Activated T-cell treated with anti-CD3 and anti-CD28 coated beads for 1 hour (primary cell): ENCODE data around the gene PRKN.

Source experiments
- DNase-seq: peaks from one replicate; pipeline ENCODE4 v3.0.0-alpha.2; 2020; ENCODE audit warnings: low read depth

The PRKN gene

DNA sequence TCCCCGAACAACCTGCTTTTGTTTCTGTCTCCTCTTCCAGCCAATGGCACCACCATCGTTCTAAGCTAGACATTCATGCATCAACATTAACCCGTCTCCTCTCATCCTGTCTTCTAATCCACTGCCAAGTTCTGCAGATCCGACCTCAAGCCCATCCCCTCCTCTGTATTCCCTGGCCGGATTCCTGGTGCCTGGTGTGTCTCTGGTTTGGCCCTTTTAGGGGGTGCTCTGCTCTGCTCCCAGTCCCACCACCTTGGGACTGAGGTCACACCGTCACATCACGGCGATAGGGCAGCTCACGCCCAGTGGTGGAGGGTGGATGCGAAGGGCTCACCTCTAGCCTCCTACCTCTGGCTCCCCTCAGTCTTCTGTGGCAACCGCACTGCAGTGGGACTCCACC, 1351.2 kb downstream of the PRKN start:
- DNase-seq: no peak

DNA sequence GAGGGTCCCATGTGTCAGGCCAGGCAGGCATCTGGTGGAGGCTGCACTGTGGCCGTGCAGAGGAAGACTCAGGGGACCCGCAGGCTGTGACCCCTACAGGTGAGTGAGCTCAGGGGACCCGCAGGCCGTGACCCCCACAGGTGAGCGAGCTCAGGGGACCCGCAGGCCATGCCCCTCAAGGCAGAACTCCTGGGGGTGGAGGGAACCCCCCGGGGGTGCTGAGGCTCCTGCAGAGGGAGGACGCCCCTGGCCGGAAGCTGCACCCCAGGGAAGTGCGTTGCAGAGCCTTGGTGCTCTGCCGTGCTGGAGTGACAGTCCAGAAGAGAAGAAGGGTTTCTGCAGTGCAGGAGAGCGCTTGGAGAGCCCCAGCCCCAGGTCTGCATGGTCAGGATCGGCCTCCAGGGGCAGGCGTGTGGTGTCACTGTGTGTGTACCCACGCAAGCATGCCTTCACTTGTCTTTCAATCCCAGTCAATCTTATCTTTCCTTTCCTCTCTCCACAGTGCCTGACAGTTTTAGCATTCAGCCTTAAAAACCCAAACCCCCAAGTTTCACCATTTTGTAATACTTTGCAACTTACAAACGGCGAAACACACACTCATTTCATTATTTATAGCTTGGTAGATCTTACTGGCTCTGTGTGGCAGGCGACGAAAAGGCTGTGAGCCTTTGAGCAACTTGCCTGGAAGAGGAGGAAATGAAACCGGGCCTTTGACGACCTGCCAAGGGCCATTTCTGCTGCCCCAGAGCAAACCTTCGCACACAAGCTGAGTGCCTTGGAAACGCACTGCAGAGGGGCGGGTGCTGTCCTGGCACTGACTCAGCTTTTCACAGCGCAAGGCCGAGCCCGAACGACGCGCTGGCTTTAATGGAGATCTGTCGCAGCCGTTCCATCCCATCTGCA, 1352.3 kb downstream of the PRKN start:
- no peak for DNase-seq

DNA sequence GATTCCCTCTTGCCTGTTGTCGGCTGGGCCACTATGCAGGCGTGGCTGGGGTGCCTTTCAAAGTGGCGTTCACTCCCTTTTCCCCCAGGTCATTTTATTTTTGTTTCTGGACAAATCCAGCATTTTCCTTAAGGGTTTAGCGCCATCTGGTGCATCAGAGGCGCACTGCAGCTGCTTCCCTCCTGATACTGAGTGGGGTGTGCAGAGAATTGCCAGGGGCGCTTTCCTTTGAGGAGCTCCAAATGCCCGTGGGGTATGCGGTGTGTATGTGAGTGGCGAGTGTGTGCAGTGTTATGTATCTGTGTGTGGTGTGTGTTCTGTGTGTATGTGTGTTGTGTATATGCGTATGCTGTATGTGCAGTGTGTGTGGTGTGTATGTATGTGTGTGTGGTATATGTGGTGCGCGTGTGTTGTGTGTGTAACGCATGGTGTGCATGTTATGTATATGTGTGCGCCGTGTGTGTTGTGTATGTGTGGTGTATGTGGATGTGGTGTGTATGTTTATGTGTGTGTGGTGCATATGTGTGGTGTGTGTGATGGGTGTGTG, 1353.6 kb downstream of the PRKN start:
- peak; percentile 48 for DNase-seq

DNA sequence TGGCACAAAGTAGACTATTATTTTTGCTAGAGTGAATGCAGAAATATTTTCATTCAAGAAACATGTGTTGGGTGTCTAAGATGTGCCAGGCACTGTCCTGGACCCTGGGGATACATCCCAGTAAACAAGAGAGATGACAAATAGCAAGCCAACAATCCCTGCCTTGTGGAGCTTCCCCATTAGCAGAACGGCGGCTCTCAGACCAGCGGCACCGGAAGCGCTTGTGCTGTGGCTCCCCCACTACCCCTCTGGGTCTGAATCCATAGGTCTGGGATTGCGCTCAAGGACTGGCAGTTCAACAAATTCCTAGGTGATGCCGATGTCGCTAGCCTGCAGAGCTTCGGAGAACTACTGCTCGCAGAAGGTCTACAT, 1355.2 kb downstream of the PRKN start:
- DNase-seq: no peak

DNA sequence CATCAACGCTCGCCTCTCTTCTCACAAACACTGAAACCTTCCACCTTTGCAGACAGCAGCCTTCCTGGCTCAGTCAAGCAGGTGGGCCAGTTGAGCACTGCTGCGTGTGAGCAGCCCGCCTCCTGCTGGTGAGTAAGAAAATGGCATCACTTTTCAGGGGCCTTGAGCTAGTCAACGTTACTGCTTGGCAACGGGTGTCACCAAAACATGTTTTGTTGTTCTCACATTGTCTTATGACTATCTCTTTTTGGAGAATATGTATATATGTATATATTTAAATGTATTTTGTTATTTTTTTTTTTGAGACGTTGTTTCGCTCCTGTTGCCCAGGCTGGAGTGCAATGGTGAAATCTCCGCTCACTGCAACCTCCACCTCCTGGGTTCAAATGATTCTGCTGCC, 1356.7 kb downstream of the PRKN start:
- peak; percentile 50 for DNase-seq

DNA sequence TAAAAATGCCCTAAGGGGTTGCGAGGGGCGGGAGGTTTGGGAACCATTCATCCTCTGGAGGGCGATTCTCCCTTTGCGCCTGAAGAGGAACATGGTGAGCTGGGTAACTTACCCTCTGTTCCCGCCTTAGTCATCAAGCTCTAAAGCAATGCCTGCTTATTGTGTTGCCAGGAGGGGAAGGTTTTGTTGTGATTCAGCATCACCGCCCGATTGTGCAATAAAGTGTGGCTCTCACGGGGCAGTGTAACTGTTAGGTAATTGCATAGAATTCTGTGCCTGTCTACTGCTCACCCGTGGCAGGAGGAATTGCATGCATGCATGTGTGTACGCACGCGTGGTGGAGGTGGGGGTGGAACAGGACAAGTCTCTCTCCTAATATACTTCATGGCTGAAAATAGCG, 1358.2 kb downstream of the PRKN start:
- DNase-seq: no peak

DNA sequence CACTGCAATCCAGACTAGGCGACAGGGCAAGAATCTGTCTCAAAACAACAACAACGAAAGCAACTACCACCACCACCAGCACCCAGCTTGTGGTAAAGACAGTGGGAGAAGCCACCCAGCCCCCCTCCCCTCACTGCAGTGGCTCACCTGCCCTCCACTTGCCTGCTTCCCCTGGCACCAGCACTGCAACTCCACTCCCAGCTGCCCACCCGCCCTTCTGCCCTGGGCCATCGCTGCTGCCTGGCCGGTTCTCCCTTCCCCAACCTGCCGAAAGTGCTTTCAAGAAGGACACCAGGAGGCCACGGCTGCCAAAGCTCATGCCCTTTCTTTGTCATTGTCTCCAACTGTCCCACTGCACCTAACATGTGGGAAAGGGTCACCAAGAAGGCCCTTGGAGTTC, 1359.1 kb downstream of the PRKN start:
- DNase-seq: no peak

DNA sequence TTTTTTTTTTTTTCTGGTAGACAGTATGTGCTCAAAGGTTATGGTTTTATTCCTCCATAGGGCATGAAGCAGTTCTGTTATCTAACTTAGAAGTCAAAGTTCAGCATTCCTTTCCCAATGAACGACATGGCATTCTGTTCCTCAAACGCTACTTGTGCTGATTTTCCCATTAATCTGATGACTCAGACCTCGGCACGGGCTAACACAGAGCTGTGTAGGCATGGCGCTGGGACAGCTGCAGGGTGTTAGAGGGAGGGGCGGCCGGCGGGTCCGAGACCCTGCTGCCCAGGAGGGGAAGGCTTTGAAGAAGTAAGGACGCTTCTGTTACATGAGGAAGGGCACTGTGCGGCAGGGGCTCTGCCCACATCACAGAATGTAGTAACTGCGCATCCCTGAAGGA, 1360.1 kb downstream of the PRKN start:
- no peak for DNase-seq

DNA sequence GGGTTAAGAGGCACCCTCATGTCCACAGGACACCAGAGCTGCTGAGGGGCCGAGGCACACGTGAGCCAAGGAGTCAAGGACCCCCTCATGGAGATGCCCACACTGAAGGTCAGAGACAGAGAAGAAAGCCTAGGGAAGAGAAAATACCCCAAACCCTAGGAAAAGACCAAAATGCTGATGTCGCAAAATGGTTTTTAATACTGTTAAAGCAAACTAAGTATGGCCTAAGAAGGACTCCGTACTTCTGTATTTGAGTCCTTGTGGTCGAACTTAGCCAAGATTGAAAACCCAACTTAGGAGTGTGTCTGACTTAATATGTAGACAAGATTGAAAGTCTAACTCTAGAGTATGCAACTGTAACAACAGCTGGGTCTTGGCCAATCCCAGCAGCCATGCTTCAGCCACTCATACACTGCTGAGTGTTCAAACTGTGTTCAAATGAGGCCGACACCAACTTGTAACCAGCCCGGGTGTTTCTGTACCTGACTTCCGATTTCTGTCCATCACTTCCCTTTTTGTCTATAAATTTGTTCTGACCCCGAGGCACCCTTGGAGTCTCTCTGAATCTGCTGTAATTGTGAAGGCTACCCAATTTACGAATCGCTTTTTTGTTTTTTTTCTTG, 1361.2 kb downstream of the PRKN start:
- DNase-seq: no peak

DNA sequence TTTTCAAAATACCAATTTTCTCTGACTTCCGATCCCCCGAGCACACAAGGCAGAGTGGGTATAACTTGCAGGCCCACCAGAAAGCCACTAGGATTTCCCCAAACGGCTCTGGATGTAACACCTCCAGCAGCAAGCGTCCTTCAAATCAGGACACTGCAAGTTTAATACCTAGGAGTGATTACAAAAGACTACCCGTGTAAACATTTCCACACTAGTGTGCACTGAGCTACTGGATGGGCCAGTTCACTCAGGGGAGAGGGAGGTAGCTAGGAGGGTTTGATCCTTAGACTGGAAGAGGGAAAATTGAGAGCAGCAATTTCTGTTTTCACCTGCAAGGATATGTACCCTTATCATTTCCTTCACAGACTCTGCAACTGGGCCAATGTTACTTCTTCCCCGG, 1361.9 kb downstream of the PRKN start:
- DNase-seq: no peak

DNA sequence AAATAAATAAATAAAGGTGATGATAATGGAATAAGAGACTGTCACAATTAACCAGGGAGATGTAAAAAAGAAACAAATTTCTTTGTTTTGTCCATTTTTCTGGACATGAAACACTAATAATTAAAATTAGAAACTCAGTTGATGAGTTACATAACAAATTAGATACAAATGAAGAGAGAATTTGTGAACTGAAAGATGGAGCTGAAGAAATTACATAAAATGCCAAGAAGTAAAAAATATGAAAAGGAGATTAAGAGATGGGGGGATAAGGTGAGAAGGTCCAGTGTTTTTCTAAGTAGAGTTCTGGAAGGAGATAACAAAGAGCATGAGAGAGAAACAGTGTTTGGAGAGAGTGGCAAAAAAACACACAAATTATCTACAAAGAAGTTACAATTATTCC, 1364.3 kb downstream of the PRKN start:
- no peak for DNase-seq

DNA sequence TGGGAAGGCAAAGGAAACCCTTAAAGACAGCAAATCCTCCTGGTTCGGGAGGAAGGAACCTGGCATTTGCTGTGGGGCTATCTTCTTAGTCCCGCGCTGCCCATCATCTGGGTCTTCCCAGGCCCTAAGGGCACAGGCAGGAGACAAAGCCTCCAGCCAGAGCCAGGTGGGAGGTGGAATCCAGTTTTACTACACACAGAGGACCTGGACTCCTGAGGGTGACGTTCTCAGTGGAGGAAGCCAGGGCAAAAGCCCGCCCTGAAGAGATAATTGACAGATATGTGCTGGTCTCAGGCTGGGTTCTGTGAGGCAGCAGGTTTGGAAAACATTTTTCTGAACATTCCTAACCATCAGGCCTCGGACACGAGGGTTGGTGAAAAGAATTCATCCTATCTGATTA, 1365.3 kb downstream of the PRKN start:
- DNase-seq: no peak

DNA sequence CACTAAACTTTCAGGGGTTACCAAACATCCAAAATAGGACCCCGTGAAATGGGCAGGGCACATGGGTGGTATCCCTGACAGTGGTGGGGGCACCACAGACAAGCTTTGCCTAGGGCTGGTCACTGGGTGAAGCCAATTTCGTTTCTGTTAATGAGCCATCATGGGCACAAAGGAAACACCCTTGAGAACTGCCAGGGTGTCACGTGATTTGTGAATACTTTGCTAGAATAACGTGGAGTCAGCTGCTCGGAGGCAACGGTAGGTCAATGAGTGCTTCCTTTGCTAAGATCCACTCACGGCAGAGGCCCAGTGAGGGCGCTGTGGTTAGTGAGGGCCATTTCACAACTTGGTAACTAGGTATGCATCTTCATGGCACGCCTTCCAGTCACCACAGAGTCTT, 1366.0 kb downstream of the PRKN start:
- no peak for DNase-seq

DNA sequence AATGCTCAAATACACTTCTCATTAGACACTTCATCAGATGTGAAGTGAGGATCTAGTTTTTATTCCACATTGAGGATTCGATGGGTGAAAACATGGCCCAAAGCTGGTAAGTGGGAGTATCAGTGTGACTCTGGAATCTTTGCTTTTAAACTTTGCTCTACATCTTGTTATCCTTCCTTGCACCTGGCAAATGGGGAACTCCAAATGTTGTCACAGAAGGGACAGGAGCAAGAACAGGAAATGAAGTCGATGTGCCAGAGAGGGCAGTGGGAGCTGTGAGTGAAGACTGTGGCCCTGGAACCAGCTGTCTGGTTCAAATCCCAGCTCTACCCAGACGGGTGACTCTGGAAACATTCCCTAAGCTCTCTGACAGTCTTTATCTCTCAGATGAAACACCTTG, 1367.0 kb downstream of the PRKN start:
- no peak for DNase-seq

DNA sequence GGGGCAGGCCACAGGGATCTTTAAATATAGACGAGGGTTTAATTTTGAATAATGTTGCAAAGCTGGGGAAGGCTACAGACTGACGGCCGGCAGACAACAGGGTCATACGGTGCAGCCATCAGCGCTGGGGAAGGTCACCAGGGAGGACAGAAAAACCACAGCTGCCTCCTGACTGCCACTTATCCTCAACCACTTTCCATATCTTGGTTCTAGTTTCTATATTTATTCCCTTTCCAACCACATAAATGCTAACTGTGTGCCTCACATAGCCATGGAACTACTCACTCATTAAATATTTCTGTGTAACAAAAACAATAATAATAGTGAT, 1368.0 kb downstream of the PRKN start:
- no peak for DNase-seq

DNA sequence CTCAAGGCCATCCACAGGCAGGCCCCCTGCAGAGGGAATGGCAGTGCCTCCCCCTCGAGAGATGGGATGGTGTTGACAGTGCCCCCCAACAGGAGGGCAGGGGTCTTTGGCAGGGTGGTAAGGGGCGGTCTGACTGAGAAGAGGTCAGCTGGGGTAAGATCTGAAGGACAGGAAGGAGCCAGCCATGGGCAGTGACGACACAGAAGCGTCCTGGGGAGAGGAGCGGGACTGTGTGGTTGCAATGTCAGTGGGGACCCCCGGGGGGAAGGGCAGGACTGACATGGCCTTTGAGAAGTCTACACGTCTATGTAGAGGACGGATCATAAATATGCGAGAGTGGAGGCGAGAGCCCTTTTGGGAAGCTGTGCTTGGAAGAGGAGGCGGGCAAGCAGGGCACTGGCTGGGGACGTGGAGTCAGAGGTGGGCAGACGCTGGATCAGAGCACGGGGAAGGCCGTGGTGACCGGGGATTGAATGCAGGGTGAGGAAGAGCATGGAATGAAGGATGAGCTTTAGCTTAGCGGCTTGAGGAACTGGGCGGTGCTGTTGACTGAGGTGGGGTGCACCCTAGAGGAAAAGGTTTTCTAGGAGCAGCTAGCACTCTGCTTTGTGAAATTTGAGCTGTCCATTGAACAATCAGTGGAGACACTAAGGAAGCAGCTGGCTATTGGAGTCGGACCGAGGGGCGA, 1371.3 kb downstream of the PRKN start:
- no peak for DNase-seq

DNA sequence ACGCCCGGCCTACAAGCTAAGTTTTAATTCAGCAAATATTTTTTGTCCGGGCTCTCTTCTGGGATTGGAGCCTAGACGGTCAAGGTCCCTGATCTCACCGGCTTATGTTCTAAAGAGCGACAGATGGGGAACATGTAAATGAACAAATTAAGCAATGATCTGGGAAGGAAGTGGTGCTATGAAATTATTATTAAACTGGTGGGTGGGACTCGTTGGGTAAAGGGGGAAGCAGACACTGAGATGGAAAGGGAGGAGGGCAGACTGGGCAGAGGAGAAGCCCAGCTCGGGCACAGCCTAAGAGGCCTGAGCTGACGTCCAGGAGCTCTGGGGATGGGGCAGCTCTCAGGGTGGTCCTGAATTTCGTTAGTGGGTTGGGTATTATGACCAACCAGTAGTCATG, 1371.9 kb downstream of the PRKN start:
- DNase-seq: no peak

DNA sequence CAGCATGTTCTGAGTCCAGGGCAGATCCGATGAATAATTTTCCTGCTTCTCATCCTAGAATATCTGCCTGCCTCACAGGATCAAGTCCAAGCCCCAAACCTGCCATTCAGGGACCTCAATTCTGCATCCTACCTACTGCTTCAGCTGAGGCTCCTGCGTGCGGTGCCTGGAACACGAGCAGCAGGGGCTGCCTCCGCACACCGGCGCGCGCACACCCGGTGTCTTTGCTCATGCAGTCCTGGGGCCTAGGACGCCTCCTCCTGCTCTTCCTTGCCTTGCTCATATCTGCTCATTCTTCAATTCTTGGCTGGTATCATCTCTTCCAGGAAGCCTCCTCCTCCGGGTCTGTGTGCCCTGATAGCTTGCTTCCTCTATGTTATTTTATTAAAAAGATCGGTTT, 1372.6 kb downstream of the PRKN start:
- no peak for DNase-seq

DNA sequence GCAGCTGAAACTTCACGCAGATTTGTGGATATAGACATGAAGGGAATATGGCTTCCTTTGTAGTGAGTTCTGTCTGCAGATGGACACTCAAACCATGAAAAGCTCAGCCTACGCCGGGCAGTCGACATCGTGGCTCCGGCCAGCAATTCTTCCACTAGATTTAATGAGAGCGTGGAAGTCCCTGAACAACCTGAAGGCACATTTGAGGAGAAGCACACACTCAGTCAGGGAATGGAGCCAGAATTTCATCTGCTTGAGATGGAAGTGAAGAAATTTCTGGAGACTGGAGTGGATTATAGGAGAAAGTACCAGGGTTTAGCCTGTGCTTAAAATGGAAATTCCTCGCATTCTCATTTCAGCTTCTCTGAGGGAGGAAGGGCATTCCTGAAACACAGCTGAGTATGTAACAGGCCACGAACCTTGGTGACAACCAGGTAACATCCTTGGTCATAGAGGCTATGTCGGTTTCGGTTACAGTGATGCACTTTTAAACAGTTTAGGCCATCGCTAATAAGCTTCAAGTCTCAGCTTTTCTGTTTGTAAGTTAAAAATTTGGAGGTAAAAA, 1373.2 kb downstream of the PRKN start:
- no peak for DNase-seq

DNA sequence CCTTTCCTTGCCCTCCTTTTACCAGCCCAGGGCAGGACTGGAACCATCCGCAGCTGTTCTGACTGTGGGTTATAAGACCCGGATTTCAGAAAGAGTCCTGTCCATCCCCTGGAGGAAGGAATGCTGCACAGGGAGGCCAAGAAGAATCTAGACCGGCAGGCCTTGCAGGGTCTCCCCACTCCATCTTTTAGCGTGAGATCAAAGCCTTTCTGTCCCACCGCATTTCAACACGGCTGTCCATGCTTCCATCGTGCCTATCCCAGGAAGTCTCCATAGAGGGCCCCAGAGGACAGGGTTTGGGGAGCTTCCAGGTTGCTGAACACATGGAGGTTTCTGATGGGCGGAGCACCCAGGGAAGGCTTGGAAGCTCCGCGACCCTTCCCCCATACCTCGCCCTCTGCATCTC, 1374.4 kb downstream of the PRKN start:
- no peak for DNase-seq

DNA sequence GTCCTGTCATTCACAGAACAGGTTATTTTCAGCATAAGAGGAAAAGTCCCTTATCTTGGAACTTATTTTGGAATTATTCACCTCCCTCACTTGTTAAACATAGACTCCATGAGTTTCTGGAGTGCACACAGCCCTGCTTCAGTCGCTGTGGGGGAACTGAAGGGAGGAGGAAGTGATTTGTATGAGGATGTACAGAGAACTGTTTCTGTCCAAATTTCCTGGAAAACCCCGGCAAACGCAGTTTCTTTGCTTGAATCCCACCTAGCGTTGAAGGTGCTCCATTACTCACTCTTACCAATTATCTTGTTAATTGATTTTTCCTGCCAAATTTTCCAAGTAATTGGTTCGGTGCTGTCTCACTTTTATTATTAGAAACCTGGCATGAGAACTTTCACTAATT, 1375.7 kb downstream of the PRKN start:
- no peak for DNase-seq

DNA sequence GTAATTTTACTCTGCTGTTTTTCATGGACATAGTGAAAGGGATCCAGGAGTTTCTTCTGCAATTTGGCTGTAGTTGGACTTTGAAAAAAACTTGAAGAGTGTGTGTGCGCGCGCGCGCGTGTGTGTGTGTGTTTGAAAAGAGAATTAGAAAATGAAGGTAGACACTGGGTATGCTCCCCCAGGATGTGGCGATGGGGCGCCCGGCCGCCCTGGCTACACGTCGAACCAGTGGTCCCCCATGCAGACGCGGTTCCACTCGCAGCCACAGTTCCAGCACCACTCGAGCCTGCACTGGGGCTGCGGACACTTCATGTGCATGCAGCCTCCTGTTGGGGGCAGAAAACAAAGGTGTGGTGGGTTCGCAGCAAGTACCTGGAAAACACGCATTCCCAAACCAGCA, 1377.7 kb downstream of the PRKN start:
- DNase-seq: no peak

DNA sequence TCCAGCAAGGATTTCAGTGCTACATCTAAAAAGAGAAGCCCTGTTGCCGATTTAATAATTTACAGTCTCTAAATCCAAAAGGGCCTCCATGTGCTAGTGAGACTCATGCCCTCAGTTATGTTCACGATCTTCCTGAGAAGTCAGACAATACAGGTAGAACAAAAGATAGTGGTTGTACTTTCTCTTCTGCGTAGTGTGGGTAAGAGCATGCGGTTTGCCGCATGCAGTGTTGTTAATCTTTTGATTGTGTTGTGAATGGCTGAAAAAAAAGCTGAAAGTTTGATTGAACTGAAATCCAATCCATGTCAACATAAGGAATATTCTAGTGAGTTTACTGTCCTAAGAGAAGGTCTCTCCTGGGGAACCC, 1379.0 kb downstream of the PRKN start:
- no peak for DNase-seq
